HG02588 (cell line): ENCODE results near the gene ACSS1.

Experiments used
- ATAC-seq: cut with Tn5 transposase; IDR thresholded peaks from one replicate; pipeline ENCODE4 v1.9.1; 2021; ENCODE audit warnings: mild to moderate bottlenecking, moderate library complexity; ENCODE audit not compliant: unreplicated experiment

Gene ACSS1

DNA sequence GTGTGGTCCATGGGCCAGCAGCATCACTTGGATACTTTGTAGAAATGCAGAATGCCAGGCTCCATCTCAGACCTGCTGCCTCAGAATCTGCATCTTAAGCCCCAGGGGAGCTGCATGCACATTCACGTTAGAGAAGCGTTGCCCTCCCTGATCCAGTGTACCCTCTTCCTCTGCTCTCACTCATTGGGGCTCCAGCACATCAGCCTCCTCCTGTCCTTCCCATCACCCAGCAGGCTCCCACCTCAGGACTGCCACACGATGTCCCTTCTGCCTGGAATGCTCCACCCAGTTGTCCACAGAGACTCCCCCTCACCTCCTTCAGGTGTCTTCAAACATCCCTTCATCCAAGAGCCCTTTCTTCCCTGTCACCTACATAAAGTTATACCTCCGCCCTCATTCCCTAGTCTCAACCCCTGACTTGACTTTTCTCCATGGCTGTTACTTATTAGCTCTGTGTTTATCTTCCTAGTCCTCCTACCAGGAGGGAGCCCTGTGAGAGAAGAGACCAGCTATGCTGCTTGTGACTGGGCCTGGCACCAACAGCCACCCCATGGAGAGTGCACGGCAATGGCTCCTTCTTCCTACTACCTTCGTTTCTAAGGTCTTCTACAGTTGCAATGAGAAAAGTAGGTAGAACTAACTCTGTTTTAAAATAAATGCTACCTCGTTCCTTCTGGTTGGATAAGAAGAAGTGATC, 3.3 kb upstream of the ACSS1 start:
- ATAC-seq = no peak

DNA sequence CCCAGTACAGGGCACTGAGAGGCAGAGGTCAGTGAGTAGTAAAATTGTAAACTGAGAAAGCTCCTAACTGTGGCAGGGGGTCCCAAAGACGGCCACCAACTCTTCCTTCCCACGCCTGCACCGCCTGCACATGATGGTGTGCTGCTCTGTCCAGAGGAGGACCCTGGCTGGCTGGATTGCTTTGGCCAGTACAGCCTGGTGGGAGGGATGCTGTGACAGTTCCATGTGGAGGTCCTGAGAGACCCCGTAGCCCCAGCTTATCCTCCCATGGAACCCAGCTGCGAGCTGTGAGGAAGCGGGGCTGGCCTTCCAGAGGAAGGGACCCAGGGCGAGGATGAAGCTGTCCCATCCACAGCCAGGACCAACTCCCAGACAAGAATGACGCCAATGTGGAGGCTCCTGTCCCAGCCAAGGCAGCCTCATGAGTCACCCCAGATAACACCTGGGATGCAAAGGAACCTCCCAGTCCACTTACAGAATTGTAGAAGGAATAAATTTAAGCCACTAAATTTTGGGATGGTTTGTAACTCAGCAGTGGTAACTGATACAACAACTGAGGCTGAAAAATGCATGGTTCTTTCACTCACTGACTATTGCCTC, 2.0 kb upstream of the ACSS1 start:
- no peak for ATAC-seq

DNA sequence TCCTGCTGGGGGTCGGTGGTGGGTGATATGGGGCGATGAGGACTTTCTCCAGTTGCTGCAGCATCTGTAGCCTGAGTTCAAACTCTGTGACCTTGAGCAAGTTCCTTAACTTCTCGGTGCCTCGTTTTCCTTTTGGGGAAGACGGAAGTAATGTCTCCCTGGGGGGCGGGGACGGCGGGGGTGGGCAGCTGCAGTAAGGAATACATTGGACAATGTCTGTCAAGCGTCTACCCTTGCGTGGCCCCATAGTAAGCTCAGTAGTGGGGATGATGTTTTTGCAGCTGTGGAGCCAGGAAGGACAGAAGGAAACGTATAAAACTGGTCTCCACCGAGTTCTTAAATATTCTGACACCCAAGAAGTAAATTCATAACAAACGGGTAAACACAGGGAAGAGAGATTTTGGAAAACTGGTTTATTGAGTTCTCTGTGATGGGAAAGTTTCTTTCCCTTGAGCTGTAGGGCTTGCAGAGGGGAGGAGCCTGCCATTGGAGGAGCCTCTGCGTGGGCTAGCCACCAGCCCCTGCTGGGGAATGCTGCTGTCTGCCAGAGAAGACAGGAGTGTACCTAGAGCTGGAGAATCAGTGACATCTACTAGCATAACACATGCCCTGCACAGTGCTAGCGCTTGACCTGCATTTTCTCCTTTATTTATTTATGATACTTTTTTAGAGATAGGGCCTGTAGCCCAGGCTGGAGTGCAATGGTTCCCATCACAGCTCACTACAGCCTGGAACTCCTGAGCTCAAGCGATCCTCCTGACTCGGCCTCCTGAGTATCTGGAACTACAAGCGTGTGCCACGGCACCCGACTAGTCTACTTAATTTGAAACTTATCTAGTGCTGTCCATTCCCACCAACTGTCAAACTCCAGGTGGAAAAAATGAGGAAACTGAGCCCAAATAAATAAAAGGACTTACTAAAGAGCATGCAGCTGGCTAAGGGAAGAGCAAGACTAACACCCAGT, 1.2 kb upstream of the ACSS1 start:
- ATAC-seq = no peak

DNA sequence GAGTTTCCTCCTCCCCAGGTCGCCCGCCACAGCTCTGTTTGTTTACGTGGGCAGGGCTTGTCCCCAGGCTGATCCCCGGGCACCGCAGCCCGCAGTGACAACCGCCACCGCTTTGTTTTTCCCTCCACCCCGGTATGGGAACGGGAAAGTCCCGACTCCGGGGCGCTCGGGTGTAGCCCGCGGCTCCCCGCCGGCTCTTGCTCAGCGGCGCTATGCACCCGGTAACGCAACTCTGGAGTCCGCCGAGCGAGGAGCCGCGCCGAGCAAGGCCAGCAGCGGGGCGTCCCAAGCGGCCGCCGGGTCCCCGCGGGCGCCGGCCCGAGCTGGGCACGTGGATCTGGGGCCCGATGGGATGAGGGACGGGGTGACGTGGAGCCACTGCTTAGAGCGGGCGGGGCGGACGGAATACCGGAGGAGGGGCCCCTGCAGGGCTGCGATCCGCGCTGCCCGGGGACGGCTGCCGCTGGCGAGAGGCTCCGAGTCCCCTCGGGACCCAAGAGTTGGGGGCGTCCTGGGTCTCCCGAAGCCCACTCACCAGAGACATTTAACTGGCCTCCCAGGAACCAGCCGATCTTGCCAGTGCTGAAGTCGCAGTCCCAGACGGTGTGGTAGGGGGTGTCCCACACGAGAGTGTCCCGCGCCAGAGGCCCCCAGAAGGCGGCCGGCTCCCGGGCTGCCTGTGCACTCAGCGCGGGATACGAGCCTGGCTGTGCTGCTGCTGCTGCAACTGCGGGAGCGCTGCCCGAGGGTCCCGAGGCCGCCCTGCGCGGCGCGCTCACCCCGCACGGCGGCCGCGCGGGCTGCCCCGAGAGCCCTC, 497 bp downstream of the ACSS1 start:
- ATAC-seq = peak; percentile 34

DNA sequence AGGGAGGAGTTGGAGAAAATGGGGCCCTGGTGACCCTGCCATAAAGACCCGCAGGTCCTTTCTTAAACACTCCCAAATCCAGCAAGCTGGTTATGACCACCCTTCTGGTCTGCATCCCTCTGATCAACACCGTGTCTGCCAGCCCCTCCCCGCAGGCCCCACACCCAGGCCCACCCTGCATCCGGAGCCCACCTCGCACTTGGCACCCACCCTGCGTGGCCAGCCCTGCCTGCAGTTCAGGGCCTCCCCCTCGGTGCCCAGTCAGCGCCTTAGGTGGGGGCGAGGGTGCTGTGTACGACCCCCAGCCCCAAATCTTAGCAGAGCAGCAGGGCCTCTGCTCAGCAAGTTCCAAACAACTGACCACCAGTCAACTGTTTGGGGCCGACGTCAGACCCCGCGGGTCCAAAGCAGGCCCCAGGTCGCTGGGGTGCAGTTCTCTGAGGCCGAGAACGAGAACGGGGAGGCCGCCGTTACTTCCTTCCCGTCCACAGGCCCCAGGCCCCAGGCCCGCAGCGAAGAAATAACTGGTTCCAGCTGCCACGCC, 1.2 kb downstream of the ACSS1 start:
- no peak for ATAC-seq

DNA sequence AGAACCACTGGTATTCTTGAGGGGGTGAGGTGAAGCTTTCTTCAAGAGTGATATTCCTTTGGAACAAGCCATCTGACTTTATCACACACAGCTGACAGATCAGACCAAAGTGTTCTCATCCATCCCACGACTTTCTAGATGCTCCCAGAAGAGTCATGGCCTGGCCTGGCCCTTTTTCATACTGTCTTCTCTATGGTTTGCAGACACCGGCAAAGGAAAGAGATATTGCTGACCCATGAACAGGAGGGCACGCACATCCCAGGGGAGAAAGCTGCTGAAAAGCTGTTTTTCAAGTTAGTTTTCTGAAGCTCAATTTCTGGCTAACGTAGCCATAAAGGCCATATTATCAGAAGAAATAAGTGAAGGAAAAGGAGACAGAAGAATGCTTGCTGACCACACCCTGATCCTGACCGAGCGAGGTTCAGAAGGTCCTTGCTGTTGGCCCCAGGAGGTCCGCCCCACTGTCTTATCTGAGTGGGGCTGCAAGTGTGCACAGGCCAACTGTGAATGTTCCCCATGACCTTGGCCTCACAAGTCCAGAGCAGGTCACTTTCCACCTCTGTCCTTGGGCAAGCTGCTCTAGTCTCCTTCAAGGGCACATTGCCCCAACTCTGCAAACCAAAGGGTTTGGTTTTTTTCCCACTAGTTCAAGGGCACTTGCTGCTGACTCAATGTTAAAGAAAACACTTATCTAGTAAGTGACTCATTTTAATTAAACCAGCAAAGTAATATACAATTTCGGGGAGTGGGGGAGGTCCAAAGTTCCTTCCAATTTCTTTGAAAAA, 2.0 kb downstream of the ACSS1 start:
- no peak for ATAC-seq

DNA sequence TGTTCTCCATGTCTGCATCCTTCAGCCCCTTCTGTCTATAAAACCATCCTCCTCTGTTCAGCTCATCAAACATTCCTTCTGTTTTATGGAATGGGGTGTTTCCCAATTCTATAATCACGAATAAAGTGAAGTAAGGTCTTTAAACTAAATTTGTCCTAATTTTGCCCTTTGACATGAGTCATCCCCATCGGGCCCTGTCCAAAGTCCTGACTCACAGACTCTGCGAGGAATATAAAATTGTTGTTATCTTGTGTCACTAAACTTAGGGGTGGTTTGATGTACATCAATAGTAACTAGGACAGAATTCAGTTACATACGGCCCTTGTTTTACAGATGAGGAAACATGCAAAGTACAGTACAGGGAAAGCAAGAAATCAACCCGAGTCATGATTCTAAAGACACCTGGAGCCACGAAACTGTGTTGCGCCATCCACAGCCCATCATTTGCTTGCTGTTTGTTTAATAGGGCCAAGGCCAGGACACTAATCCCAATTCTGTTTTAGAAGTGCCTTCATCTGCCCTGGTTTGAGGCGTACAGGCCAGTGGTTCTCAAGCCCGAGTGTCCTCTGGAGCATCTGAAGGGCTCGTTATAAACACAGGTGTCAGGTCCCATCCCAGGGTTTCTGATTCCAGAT, 2.8 kb downstream of the ACSS1 start:
- no peak for ATAC-seq

DNA sequence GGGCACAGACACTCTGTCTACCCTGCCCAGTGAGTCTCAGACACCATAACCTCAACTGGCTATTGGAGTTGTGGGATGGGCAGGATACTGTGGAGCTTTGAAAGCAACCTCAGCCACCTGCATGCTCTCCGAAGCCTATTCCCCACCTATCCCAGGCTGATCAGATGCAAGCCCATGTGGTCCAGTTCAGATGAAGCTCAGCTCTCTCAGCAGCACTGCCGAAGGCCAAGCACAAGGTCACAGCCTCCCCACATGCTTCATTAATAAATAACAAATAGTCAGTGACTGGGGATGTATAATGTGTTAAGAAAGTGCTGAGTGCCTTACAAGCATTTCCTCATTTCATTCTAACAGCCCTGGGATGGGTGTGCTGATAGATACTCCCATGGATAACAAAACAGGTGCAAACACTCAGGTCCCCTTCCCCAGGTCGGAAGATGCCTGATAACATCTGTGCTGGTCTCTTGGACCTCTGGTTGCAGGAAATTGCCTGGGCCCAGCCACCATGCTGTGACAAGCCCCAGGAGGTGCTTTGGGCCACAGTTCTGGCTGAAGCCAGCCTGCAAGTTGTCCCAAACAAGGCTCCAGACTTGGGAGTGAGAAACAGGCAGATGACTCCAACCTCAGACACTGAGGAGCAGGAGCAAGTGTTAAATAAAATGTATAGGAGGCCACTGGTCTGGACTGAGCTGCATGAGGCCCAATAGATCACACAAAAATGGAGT, 3.7 kb downstream of the ACSS1 start:
- no peak for ATAC-seq

DNA sequence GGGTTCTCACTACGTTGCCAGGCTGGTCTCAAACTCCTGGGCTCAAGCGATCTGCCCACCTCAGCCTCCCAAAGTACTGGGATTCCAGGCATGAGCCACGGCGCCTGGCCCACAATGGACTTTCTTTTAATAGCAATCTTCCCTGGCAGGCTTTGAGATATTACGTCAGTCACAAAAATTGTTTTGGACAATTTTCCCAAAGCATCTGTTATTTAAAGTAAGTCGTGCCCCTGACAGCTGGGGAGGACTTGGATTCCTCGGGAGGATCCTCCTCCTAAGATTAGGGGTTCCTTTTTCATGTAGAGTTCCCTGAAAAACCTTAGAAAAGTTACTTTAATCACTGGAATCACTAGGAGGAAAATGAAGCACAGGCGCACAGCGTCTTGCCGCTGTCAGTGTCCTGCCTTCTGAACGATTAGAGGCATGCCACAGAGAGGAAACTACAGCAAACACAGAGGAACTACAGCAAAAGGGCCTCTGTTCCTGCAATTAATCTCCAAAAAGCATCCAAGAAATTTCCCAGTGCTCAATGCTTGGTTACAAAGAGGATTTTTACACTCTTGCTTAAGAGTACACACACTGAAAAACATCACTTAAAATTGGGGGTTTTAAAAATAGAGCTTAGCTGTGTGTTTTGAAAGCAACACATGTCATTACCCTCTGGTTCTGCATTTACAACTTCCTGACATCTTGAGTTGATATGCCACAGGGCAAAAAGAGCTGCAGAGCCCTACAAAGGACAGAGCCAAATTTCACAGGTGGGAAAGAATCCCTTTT, 4.5 kb downstream of the ACSS1 start:
- no peak for ATAC-seq

DNA sequence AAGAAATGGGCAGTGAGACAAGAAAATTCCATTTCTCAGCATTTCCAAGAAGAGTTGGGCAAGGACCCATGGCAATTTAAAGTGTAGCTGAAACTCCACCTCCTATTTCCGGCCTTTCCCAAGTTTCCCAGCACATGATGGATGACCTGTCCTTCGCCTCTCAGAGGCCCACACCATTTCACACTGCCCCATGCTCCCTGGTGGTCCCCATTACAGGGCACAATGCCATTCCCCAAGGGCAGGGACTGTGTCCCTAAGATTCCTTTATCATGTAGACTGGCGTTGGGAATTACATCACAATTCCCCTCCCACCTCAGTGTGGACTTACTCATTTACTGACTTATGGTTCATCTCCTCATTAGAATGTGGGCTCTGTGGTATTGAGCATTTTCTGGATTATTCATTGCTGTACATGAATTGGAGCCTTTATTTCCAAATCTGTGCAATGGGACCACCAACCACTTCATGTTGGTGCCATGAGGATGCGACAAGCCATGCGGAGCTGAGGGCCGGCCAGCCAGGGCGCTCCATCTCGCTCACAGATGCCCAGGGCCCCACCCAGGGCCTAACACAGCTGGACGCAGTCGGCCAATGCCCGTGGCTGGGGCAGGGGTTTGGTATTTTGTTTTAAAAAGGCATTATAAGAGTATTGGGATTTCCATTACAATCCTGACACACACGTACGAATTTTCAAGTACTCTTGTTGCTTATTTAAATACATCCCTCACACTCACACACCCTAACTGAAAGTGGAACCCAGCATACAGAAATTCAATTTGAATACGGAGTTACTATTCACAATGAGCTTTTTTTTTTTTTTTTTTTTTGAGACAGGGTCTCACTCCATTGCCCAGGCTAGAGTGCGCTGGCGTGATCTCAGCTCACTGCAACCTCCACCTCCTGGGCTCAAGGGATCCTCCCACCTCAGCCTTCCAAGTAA, 5.4 kb downstream of the ACSS1 start:
- no peak for ATAC-seq

DNA sequence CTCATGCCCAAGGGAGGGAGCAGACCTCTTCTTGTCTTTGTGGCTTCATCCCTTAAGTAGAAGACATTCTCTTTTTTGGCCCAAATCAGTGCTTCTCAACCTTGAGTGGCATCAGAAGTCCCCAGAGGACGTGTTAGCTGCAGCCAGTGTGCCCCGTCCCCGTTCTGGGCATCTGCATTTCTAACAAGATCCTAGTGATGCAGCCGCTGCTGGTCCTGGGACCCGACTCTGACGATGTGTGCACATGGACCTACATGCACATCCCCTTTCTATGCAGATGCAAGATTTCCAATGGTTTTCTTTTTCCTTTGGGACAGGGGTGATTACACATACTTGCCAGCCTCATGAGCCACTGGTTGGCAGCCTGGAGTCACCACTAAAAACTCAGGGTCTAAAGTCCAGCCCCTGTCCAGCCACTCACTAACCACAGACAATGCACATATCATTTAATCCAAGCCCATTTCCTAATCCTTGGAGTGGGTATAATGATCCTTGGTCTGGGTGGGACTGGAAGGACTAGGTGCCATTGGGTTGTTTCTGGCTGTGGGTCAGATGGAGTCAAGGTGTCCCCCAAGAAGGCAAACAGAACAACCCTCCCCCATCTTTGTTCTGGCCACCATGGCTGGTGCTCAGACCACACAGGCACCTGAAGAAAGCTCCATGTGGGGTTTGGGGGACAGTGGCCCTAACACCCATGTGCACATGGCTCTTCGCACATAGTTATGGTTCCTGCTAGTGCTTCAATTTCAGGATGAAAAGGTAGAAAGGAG, 6.4 kb downstream of the ACSS1 start:
- no peak for ATAC-seq

DNA sequence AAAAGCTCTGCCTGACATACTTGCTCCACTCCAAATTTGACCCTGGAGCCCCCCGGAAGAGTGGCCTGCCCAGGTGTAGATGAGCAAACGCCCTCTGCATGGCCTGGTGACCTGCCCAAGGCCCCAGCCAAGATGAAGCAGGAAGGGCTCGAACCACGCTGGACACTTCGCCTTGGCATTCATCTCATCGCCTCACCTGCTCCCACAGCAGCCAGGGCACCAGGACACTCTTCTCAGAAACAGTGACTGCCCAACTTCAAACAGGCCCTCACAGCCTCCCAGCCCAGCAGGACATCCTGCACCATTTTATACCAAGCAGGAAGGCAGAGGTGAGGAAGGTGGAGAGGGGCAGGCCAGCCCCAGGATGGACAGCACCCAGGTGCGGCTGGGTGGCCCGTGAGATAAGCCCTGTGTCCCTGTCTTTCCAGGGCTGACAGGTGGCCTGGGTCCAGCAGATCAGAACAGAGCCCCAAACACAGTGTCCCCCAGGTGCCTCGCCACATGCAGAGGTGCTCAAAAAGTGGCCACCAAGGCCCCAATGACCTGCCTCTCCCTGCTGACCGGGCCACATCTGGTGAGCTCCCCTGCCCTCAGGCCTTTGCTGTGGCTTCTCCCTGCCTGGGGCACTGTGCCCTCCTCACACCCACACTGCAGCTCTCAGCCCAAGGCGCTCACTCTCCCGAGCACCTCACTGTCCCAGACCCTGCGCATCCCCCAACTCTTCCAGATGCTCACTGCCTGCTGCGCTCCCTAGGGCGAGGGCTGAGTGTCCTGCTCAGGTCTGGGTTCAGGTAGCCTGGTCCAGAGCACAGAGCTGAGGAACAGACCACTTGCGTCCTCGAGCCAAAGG, 7.2 kb downstream of the ACSS1 start:
- no peak for ATAC-seq

DNA sequence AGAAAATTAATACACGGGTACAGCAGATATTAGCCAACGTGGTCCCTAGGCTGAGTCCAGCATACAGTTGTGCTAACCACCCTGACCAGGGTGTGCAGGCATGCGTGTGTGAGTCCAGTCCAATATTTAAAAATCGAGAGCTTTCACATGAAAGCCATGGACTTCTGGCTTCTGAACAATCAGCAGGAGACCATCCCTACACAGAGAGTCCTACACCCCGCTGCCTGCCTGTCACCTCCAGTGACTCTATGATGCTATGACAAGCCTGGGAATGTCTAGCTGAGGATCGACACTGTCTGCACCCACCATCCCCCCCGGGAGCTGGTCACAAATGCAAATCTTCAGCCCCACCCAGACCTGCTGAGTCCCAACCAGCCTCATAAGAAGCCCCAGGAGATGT, 7.9 kb downstream of the ACSS1 start:
- ATAC-seq = no peak

DNA sequence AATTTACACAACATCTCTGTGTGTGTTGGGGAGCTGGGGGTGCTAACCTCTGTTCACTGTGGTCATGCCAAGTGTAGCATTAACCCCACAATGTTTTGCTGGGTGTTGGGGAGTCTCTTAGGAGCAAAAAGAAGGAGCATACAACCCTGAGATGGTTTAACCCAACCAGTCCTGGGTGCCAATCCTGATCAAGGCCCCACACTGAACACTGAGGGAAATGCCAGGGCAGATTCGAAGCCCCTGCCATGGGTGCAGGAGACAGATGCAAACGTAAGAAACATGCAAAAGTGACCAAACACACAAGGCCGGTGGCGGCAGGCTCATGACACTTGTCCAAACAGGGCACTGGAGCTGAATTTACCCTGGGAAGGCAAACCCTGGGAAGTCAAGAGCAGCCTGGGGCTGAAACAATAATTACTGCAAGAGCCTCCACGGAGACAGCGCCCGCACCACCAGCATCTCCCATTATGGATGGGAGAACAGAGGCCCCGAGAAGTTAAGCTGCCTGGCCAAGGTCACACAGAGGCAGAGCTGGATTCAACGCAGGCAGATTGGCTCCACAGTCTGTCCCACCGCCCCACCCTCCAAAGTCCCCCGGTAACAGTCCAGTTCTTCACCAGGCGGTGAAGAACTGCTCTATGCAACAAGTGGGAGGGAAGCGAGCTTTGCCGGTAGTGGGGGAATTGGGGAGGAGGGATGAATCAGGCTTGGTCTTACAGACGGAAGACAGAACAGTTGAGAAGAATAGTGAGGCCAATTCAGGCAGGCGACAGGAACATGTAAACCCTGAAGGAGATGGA, 8.5 kb downstream of the ACSS1 start:
- ATAC-seq = no peak
